Measurements from ENCODE around the gene SMC4. TPM values are rescaled to one million over a fixed set of nuclear protein-coding genes. Genes with fewer than 3 reads are reported as not detected.

The SMC4 gene
- total and polyA plus RNA-seq, 2 of the 13 experiments (the other 11 are each of a cell fraction or from before 2014, with no cell fraction given): 19.2 to 74.3 TPM

- TF ChIP-seq MTF2 (CRISPR knock-in tag; IDR thresholded peaks at IDR 0.05; ENCODE audit: borderline replicate concordance): no peak
- 0 out of 2 replicates have a peak, but pooled peaks have one; percentile 29 for TF ChIP-seq PHF20 (CRISPR knock-in tag; IDR thresholded peaks at IDR 0.05)
- no peak for TF ChIP-seq HDAC2 (CRISPR knock-in tag; IDR thresholded peaks at IDR 0.05)
- peak; percentile 86 for TF ChIP-seq AGO2 (optimal IDR thresholded peaks at IDR 0.05; ENCODE audit: low read depth, low read length)
- no peak for TF ChIP-seq ZNF432 (CRISPR knock-in tag; IDR thresholded peaks at IDR 0.05; ENCODE audit: borderline replicate concordance)
- TF ChIP-seq FLYWCH1 (CRISPR knock-in tag; IDR thresholded peaks at IDR 0.05): no peak
- no peak for TF ChIP-seq ZNF430 (CRISPR knock-in tag; IDR thresholded peaks at IDR 0.05)
- no peak for TF ChIP-seq ZNF766 (CRISPR knock-in tag; IDR thresholded peaks at IDR 0.05; ENCODE audit: borderline replicate concordance)
- TF ChIP-seq SAP130 (CRISPR knock-in tag; IDR thresholded peaks at IDR 0.05; ENCODE audit: low read depth): 0 out of 2 replicates have a peak, but pooled peaks have one; percentile 26
- TF ChIP-seq ZMYM2 (CRISPR knock-in tag; IDR thresholded peaks at IDR 0.05): no peak
- TF ChIP-seq, protein P1, sequence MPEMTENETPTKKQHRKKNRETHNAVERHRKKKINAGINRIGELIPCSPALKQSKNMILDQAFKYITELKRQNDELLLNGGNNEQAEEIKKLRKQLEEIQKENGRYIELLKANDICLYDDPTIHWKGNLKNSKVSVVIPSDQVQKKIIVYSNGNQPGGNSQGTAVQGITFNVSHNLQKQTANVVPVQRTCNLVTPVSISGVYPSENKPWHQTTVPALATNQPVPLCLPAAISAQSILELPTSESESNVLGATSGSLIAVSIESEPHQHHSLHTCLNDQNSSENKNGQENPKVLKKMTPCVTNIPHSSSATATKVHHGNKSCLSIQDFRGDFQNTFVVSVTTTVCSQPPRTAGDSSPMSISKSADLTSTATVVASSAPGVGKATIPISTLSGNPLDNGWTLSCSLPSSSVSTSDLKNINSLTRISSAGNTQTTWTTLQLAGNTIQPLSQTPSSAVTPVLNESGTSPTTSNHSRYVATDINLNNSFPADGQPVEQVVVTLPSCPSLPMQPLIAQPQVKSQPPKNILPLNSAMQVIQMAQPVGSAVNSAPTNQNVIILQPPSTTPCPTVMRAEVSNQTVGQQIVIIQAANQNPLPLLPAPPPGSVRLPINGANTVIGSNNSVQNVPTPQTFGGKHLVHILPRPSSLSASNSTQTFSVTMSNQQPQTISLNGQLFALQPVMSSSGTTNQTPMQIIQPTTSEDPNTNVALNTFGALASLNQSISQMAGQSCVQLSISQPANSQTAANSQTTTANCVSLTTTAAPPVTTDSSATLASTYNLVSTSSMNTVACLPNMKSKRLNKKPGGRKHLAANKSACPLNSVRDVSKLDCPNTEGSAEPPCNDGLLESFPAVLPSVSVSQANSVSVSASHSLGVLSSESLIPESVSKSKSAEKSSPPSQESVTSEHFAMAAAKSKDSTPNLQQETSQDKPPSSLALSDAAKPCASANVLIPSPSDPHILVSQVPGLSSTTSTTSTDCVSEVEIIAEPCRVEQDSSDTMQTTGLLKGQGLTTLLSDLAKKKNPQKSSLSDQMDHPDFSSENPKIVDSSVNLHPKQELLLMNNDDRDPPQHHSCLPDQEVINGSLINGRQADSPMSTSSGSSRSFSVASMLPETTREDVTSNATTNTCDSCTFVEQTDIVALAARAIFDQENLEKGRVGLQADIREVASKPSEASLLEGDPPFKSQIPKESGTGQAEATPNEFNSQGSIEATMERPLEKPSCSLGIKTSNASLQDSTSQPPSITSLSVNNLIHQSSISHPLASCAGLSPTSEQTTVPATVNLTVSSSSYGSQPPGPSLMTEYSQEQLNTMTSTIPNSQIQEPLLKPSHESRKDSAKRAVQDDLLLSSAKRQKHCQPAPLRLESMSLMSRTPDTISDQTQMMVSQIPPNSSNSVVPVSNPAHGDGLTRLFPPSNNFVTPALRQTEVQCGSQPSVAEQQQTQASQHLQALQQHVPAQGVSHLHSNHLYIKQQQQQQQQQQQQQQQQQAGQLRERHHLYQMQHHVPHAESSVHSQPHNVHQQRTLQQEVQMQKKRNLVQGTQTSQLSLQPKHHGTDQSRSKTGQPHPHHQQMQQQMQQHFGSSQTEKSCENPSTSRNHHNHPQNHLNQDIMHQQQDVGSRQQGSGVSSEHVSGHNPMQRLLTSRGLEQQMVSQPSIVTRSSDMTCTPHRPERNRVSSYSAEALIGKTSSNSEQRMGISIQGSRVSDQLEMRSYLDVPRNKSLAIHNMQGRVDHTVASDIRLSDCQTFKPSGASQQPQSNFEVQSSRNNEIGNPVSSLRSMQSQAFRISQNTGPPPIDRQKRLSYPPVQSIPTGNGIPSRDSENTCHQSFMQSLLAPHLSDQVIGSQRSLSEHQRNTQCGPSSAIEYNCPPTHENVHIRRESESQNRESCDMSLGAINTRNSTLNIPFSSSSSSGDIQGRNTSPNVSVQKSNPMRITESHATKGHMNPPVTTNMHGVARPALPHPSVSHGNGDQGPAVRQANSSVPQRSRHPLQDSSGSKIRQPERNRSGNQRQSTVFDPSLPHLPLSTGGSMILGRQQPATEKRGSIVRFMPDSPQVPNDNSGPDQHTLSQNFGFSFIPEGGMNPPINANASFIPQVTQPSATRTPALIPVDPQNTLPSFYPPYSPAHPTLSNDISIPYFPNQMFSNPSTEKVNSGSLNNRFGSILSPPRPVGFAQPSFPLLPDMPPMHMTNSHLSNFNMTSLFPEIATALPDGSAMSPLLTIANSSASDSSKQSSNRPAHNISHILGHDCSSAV (CRISPR knock-in tag; IDR thresholded peaks at IDR 0.05; ENCODE audit: borderline replicate concordance): no peak
- no peak for TF ChIP-seq ZNF143 (CRISPR knock-in tag; IDR thresholded peaks at IDR 0.05)
- no peak for TF ChIP-seq HNF4A (CRISPR knock-in tag; IDR thresholded peaks at IDR 0.05)
- no peak for TF ChIP-seq NCOA2 (CRISPR knock-in tag; IDR thresholded peaks at IDR 0.05)
- no peak for TF ChIP-seq ELF1 (CRISPR knock-in tag; IDR thresholded peaks at IDR 0.05)
- 0 out of 2 replicates have a peak, but pooled peaks have one; percentile 27 for TF ChIP-seq IRF2 (CRISPR knock-in tag; IDR thresholded peaks at IDR 0.05)
- no peak for TF ChIP-seq FOXO1 (CRISPR knock-in tag; IDR thresholded peaks at IDR 0.05)
- no peak for TF ChIP-seq GTF2F1 (IDR thresholded peaks at IDR 0.05; ENCODE audit: low read length)
These were observed 1.3 kb downstream of the SMC4 start (continued) for GRCh38 chr3:160400702-160401150.
